ENCODE results near the gene ZDHHC13.

ZDHHC13 gene, protein sequence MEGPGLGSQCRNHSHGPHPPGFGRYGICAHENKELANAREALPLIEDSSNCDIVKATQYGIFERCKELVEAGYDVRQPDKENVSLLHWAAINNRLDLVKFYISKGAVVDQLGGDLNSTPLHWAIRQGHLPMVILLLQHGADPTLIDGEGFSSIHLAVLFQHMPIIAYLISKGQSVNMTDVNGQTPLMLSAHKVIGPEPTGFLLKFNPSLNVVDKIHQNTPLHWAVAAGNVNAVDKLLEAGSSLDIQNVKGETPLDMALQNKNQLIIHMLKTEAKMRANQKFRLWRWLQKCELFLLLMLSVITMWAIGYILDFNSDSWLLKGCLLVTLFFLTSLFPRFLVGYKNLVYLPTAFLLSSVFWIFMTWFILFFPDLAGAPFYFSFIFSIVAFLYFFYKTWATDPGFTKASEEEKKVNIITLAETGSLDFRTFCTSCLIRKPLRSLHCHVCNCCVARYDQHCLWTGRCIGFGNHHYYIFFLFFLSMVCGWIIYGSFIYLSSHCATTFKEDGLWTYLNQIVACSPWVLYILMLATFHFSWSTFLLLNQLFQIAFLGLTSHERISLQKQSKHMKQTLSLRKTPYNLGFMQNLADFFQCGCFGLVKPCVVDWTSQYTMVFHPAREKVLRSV
- total RNA-seq = 31.1 to 31.6 reads per million in 2 experiments

GRCh38 chr11:19116971-19117759 lies at the start of gene ZDHHC13:
Gene ZDHHC13 (plus strand): TSS chr11:19117168. CDS start chr11:19117250, 82 bp downstream.
- peak; percentile 91 for DNase-seq (ENCODE audit: low read depth)

DNA sequence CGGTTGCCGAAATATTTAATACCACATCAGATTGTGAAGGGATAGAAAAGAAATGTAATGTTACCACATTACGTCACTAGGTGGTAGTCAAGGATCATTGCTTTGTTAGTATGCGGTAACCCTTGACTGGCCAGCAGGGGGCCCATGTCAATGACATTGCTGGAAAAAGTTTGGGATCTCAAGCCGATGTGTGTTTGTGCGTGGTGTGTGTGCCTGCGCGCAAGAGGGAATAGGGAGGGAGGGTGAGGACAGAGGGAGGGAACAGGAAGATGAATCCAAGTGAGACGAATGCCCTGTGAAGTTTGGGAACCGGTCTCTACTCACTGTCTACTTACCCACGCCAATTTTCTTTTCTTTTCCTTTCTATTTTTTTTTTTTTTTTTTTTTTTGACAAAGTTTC lies 45.7 kb upstream of the ZDHHC13 start:
- DNase-seq (ENCODE audit: low read depth) = peak; percentile 29

DNA sequence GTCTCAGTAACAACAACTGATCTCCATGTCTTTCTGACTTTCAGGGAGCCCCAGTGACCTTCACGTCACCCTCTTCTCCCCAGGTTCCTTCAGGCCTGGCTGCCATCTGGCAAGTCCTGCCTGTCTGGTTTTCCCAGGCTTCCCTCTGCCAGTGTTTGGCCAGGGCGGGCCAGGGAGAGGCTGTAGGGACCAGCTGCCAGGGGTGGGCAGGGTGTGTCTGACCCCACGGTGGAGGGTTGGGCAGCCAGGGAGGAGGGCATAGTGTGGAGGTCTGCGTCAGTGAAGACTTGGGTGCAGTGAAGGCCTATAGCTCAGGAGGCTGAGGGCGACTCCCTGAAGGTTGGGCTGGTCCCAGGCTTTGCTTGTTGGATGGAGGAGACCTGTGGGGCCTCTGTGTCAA lies 44.5 kb upstream of the ZDHHC13 start:
- DNase-seq (ENCODE audit: low read depth) = no peak

GRCh38 chr11:19073454-19074415 lies 43.2 kb upstream of the ZDHHC13 start:
- no peak for DNase-seq (ENCODE audit: low read depth)

- no peak for DNase-seq (ENCODE audit: low read depth)
Measured at GRCh38 chr11:19075636-19076035, 41.3 kb upstream of the ZDHHC13 start.

DNA sequence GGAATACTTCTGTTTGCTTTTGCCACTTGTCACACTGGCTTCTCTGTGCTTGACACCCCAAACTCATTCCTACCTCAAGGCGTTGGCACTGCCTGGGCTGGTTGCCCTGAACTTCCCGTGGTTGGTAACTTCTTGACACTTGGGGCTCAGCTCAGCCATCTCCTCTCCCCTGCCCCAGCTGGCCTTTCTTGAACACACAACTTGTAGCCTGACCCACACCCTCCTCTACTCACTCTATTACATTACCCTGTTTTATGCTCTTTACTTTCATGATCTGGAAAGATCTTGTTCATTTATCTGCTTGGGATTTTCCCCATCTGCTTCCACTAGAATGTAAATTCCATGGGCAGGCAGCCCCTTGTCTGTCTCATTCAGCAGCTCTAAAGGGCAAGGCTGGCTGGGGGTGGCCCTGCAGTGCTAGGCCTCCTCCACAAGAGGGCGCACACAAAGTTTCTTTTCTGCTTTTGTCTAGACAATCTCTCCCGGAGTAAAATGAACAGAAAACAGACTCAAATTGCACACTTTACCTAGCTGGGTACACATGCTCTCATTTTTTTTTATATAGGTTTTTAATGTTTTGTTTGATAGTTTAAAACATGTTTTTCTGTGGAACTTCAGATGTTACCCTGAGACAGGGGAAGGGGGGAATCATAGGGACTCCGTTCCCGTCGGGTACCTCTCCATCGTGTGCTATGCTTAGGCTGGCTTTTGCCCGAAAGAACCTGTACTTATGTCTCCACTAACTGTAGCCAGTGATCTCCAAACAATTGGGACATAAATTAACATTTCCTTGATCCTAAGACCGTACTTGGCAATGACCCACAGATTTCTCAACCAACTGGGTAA lies 40.0 kb upstream of the ZDHHC13 start:
- DNase-seq (ENCODE audit: low read depth) = peak; percentile 26

- no peak for DNase-seq (ENCODE audit: low read depth)
Measured at GRCh38 chr11:19077965-19078364, 39.0 kb upstream of the ZDHHC13 start.

DNA sequence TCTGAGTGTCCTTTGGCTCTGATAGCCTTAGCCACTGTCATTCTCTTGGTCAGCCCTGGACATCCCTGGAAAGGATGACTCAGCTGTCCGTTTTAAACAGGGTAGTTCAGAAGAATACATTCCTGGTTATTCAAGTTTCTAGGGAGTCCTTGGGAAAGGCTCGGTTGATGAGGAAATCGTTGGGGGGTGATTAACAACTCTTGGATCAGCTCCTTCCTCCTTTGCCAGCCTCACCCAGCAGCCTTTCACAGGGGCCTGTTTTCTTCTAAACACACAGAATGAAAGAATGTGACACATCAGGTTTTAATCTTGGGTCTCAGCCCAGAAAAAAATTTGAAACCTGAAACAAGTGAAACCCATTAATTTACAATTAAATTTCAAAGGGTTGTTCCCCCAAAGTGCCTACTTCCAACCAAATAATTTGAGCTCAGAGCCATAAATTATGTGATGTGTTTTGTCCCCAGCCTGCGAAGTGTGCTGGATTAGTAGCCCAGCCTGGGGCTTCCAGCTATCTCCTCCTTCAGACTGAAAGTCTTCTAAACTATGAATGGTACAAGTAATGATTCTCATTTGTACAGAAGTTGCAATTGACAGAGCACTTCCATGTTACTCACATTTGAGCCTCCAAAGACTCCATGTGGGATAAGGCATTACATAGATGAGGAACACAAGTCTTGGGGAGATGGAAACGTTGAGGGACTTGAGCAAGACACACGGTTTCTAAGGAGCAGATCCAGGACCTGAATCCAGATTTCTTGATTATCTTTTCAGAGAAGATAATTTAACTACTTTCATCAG lies 37.1 kb upstream of the ZDHHC13 start:
- DNase-seq (ENCODE audit: low read depth) = no peak

GRCh38 chr11:19080579-19080993 lies 36.4 kb upstream of the ZDHHC13 start:
- no peak for DNase-seq (ENCODE audit: low read depth)

GRCh38 chr11:19083166-19083565 lies 33.8 kb upstream of the ZDHHC13 start:
- no peak for DNase-seq (ENCODE audit: low read depth)

DNA sequence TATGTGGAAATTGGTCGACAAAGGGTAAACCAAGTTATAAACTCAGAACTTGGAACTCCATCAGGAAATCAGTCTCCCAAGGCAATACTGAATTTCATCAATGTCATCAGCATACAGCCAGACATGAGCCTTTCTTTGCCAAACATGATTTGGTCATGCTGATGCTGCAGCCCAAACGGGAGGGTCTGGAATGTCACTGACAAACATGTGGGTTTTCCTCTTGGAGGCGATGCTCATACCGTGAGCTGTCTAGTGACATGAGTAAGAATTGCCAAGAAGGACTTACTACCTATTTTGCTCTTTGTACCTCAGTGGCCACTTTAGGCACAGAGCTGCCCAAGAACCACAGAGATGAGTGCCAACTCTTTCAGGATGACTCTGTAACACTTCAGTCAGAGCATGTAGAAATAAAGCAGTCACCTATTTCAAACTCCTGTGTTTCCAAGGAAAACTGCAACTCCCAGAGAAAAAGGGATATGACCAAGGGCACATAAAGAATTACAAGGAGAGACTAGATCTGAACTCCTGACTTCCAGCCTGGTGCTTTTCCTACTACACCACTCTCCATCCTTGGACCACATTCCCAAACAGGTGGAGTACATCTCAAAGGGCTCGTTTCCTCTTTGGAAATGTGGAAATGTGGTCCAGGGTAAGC lies 32.2 kb upstream of the ZDHHC13 start:
- DNase-seq (ENCODE audit: low read depth) = no peak

DNA sequence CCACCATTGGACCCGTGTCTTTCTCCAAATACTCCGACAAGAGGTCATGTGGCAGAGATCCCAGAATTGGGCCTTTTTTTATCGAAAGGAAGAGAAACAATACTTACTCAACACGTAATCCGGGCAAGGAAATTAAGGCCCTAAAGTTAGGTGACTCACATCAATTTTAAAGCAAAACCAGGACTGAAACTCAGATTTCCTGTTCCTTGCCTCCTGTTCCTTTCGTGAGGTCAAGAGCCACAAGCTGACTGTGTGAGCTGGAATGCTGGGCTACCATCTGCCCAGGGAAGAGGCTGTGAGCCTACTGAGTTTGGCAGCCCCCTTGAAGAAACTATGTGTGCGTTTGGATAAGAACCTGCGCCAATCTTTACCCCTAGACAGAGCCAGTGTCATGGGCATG lies 29.3 kb upstream of the ZDHHC13 start:
- DNase-seq (ENCODE audit: low read depth) = no peak

DNA sequence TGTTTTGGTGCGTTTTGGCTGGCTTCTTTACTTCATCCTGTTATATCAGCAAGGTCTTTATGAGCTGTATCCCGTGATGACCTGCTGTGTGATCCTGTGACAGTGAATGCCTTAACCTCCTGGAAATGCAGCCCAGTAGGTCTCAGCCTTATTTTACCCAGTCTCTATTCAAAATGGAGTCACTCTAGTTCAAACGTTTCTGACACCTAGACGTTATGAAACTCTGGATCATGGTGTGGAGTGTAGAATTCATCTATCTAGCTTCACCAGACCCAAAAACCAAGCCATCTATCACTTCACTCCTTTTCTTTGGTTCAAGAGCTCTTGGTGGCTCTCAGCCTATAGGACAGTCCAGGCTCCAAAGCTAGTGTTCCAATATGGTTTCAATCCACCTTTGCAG lies 28.2 kb upstream of the ZDHHC13 start:
- DNase-seq (ENCODE audit: low read depth) = no peak

- DNase-seq (ENCODE audit: low read depth) = no peak
Measured at GRCh38 chr11:19089421-19089820, 27.5 kb upstream of the ZDHHC13 start.

GRCh38 chr11:19091366-19091765 lies 25.6 kb upstream of the ZDHHC13 start:
- DNase-seq (ENCODE audit: low read depth) = no peak

- no peak for DNase-seq (ENCODE audit: low read depth)
Measured at GRCh38 chr11:19092342-19092741, 24.6 kb upstream of the ZDHHC13 start.

DNA sequence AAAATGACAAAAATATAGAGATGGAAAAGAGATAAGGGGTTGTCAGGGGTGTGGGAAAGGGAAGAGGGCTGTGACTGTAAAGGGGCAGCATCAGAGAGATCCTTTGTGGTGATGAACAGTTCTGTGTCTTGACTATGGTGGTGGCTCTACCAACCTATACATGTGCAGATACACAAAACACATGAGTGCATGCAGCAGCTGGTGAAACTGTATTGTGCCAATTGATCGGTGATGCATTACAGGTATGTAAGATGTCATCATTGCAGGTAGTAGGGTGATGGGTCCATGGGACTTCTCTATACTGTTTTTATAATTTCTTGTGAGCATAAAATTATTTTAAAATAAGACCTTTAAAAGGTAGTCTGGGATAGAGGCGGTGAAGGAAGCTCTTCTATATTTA lies 24.1 kb upstream of the ZDHHC13 start:
- no peak for DNase-seq (ENCODE audit: low read depth)

- DNase-seq (ENCODE audit: low read depth) = no peak
Measured at GRCh38 chr11:19093976-19094375, 23.0 kb upstream of the ZDHHC13 start.

- DNase-seq (ENCODE audit: low read depth) = no peak
Measured at GRCh38 chr11:19094859-19095258, 22.1 kb upstream of the ZDHHC13 start.

Data from T follicular helper cell (primary cell).